ENCODE results near the gene LARP4B.

The LARP4B gene

GRCh38 chr10:788796-789748, 142.4 kb downstream of the LARP4B start:
- DNase-seq (ENCODE audit: insufficient read length, low spot score) (no peak), FAIRE-seq (no peak)

GRCh38 chr10:787933-788651, 143.4 kb downstream of the LARP4B start:
- no peak for FAIRE-seq
- no peak for DNase-seq (ENCODE audit: insufficient read length, low spot score)
- TF ChIP-seq POLR2A (IDR thresholded peaks at IDR 0.05; ENCODE audit: low read depth, low read length) = no peak

More at GRCh38 chr10:788796-789748, 142.4 kb downstream of the LARP4B start:
- TF ChIP-seq POLR2A (IDR thresholded peaks at IDR 0.05; ENCODE audit: low read depth, low read length) = no peak

- no peak for DNase-seq (ENCODE audit: insufficient read length, low spot score)
- no peak for TF ChIP-seq POLR2A (IDR thresholded peaks at IDR 0.05; ENCODE audit: low read depth, low read length)
- no peak for FAIRE-seq
Measured at GRCh38 chr10:786633-787474, 144.7 kb downstream of the LARP4B start.

- no peak for TF ChIP-seq POLR2A (IDR thresholded peaks at IDR 0.05; ENCODE audit: low read depth, low read length)
- DNase-seq (ENCODE audit: insufficient read length, low spot score) (no peak), FAIRE-seq (no peak)
Measured at GRCh38 chr10:785861-786214, 145.7 kb downstream of the LARP4B start.

GRCh38 chr10:785089-785860, 146.2 kb downstream of the LARP4B start:
- FAIRE-seq = no peak
- DNase-seq (ENCODE audit: insufficient read length, low spot score) = no peak
- TF ChIP-seq POLR2A (IDR thresholded peaks at IDR 0.05; ENCODE audit: low read depth, low read length) = no peak

GRCh38 chr10:784403-785088, 147.0 kb downstream of the LARP4B start:
- TF ChIP-seq POLR2A (IDR thresholded peaks at IDR 0.05; ENCODE audit: low read depth, low read length) = 0 out of 2 replicates have a peak, but pooled peaks have one; percentile 3
- FAIRE-seq (no peak), DNase-seq (ENCODE audit: insufficient read length, low spot score) (peak; percentile 38)

GRCh38 chr10:782751-783648, 148.5 kb downstream of the LARP4B start:
- TF ChIP-seq POLR2A (IDR thresholded peaks at IDR 0.05; ENCODE audit: low read depth, low read length) = no peak
- no peak for FAIRE-seq
- DNase-seq (ENCODE audit: insufficient read length, low spot score) = no peak

- no peak for TF ChIP-seq POLR2A (IDR thresholded peaks at IDR 0.05; ENCODE audit: low read depth, low read length)
- no peak for DNase-seq (ENCODE audit: insufficient read length, low spot score)
- no peak for FAIRE-seq
Measured at GRCh38 chr10:780536-781524, 150.7 kb downstream of the LARP4B start.

- FAIRE-seq (no peak), DNase-seq (ENCODE audit: insufficient read length, low spot score) (no peak)
- TF ChIP-seq POLR2A (IDR thresholded peaks at IDR 0.05; ENCODE audit: low read depth, low read length) = no peak
Measured at GRCh38 chr10:778626-779330, 152.7 kb downstream of the LARP4B start.

GRCh38 chr10:777913-778479, 153.5 kb downstream of the LARP4B start:
- TF ChIP-seq POLR2A (IDR thresholded peaks at IDR 0.05; ENCODE audit: low read depth, low read length) = no peak
- no peak for DNase-seq (ENCODE audit: insufficient read length, low spot score)
- no peak for FAIRE-seq
